ENCODE results near the gene MYF6.

DNA sequence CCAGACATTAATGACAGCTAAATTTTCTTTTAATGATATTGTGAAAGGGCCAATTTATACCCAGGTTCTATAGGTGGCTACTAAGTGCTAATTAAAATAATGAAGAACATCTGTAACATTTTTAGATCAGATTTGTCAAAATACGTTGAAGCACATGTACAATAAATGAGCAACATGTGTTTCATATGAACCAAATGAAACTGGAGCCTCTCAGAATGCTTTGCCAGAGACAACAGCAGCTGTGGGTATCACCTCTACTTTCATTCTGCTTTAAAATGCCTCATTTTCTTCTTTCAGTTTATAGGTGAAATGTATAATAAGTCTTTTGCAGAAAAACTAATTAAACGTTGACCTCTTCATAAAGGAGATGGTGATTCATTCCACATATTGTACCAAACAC is 26.1 kb upstream of the MYF6 start:
- TF ChIP-seq, protein P1, sequence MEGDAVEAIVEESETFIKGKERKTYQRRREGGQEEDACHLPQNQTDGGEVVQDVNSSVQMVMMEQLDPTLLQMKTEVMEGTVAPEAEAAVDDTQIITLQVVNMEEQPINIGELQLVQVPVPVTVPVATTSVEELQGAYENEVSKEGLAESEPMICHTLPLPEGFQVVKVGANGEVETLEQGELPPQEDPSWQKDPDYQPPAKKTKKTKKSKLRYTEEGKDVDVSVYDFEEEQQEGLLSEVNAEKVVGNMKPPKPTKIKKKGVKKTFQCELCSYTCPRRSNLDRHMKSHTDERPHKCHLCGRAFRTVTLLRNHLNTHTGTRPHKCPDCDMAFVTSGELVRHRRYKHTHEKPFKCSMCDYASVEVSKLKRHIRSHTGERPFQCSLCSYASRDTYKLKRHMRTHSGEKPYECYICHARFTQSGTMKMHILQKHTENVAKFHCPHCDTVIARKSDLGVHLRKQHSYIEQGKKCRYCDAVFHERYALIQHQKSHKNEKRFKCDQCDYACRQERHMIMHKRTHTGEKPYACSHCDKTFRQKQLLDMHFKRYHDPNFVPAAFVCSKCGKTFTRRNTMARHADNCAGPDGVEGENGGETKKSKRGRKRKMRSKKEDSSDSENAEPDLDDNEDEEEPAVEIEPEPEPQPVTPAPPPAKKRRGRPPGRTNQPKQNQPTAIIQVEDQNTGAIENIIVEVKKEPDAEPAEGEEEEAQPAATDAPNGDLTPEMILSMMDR (IDR thresholded peaks at IDR 0.05): no peak
- TF ChIP-seq POLR2A (IDR thresholded peaks at IDR 0.05): no peak
